Measurements from ENCODE around the gene FGF7. TPM values are rescaled to one million over a fixed set of nuclear protein-coding genes. Genes with fewer than 3 reads are reported as not detected.
"Not testable (repeated sequence)": the region's sequence is repeated elsewhere in the genome, so short reads cannot be mapped to it uniquely, and the experiment has no call there.

Gene FGF7
- total RNA-seq = 5.7 to 8.7 TPM (median 7.9 TPM) in 3 replicates

DNA sequence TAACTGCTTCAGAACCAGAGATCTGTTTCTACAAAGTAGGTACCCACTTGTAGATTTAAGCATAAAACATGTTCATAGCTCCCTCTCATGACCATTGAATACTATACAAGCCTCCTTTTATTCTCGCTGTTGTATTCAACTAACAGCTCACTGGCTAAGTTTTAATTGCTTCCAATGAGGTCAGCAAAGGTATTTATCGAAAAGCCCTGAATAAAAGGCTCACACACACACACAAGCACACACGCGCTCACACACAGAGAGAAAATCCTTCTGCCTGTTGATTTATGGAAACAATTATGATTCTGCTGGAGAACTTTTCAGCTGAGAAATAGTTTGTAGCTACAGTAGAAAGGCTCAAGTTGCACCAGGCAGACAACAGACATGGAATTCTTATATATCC lies at the start of gene FGF7:
Gene FGF7, plus strand, starts transcription at position 222 of the 400 bp plus-strand sequence. CDS start 1,056 bp downstream, outside the sequence.
- H3K4me1 Mint-ChIP-seq = peaks cover 10% of the 10 kb centered on the region
- peaks cover 3% of the 10 kb centered on the region for H3K9me3 Mint-ChIP-seq
- no peak for DNase-seq (ENCODE audit: low spot score in 2 of 2, unreplicated experiment in 2 of 2)

DNA sequence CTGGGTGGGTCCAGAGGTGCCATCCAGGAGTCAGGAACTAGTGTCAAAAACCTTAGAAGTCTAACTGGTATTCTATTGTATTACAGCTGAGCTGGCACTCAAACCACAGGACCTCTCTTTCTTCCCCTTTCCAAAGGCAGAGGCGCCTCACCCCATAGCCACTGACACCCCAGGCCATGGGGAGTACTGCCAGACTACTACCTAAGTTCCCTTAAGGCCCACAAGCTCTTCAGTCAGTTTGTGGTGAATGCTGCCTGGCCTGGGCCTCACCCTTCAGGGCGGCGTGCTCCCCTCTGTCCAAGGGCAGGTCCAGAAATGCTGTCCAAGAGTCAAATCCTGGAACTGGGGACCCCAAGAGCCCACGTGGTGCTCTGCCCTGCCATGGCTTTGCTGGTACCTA lies 43.0 kb upstream of the FGF7 start:
- DNase-seq (ENCODE audit: low spot score in 2 of 2, unreplicated experiment in 2 of 2) = no peak

More for the DNA sequence above, at the start of gene FGF7:
- no peak within 1 kb of the TSS for H3K27ac Mint-ChIP-seq
- no peaks in the 10 kb centered on the region for H3K36me3 Mint-ChIP-seq
- TF ChIP-seq, protein P1, sequence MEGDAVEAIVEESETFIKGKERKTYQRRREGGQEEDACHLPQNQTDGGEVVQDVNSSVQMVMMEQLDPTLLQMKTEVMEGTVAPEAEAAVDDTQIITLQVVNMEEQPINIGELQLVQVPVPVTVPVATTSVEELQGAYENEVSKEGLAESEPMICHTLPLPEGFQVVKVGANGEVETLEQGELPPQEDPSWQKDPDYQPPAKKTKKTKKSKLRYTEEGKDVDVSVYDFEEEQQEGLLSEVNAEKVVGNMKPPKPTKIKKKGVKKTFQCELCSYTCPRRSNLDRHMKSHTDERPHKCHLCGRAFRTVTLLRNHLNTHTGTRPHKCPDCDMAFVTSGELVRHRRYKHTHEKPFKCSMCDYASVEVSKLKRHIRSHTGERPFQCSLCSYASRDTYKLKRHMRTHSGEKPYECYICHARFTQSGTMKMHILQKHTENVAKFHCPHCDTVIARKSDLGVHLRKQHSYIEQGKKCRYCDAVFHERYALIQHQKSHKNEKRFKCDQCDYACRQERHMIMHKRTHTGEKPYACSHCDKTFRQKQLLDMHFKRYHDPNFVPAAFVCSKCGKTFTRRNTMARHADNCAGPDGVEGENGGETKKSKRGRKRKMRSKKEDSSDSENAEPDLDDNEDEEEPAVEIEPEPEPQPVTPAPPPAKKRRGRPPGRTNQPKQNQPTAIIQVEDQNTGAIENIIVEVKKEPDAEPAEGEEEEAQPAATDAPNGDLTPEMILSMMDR (IDR thresholded peaks at IDR 0.05; ENCODE audit: unreplicated experiment) = no peak
- H3K4me3 Mint-ChIP-seq = no peak within 1 kb of the TSS
- H3K27me3 Mint-ChIP-seq (ENCODE audit: low read depth) = no peaks in the 10 kb centered on the region

GRCh38 chr15:49380912-49381311 lies 42.1 kb upstream of the FGF7 start:
- no peaks in the 10 kb centered on the region for H3K4me1 Mint-ChIP-seq
- no peaks in the 10 kb centered on the region for H3K36me3 Mint-ChIP-seq
- H3K4me3 Mint-ChIP-seq = no peak overlapping the region
- DNase-seq (ENCODE audit: low spot score in 2 of 2, unreplicated experiment in 2 of 2) = no peak
- TF ChIP-seq, protein P1 (IDR thresholded peaks at IDR 0.05; ENCODE audit: unreplicated experiment) = no peak
- peaks cover 8% of the 10 kb centered on the region for H3K9me3 Mint-ChIP-seq
- no peaks in the 10 kb centered on the region for H3K27me3 Mint-ChIP-seq (ENCODE audit: low read depth)
- no peak overlapping the region for H3K27ac Mint-ChIP-seq

More for the DNA sequence above, 43.0 kb upstream of the FGF7 start:
- no peaks in the 10 kb centered on the region for H3K27me3 Mint-ChIP-seq (ENCODE audit: low read depth)
- TF ChIP-seq, protein P1 (IDR thresholded peaks at IDR 0.05; ENCODE audit: unreplicated experiment) = no peak
- no peak overlapping the region for H3K27ac Mint-ChIP-seq
- H3K4me1 Mint-ChIP-seq = no peaks in the 10 kb centered on the region
- no peak overlapping the region for H3K4me3 Mint-ChIP-seq
- no peaks in the 10 kb centered on the region for H3K36me3 Mint-ChIP-seq
- peaks cover 8% of the 10 kb centered on the region for H3K9me3 Mint-ChIP-seq

DNA sequence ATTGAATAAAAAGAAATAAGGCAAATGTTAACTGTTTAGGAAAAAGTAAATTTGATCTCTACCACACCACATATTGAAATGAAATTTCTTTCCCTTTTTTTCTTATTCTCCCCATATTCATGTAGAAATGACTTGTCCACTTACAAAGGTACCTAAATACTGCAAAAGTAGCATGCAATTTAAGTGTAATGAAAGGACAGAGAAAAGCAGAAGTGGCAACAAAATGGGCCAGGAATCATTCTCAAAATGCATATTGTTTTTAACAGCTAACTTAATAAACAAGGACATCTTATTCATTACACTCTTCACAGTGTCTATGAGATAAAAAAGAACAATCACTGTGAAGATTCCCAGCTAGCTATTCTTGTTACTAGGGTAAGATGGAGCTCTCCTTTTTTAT lies 40.6 kb upstream of the FGF7 start:
- no peak overlapping the region for H3K4me3 Mint-ChIP-seq
- peaks cover 11% of the 10 kb centered on the region for H3K9me3 Mint-ChIP-seq
- no peaks in the 10 kb centered on the region for H3K4me1 Mint-ChIP-seq
- TF ChIP-seq, protein P1 (IDR thresholded peaks at IDR 0.05; ENCODE audit: unreplicated experiment) = no peak
- no peak overlapping the region for H3K27ac Mint-ChIP-seq
- DNase-seq (ENCODE audit: low spot score in 2 of 2, unreplicated experiment in 2 of 2) = no peak
- no peaks in the 10 kb centered on the region for H3K36me3 Mint-ChIP-seq
- no peaks in the 10 kb centered on the region for H3K27me3 Mint-ChIP-seq (ENCODE audit: low read depth)

GRCh38 chr15:49383266-49383665 lies 39.8 kb upstream of the FGF7 start:
- Mint-ChIP-seq H3K36me3 (no peaks in the 10 kb centered on the region), H3K4me1 (no peaks in the 10 kb centered on the region), H3K27me3 (ENCODE audit: low read depth) (no peaks in the 10 kb centered on the region), H3K4me3 (no peak overlapping the region), H3K9me3 (peaks cover 19% of the 10 kb centered on the region), H3K27ac (no peak overlapping the region)
- TF ChIP-seq, protein P1 (IDR thresholded peaks at IDR 0.05; ENCODE audit: unreplicated experiment) = no peak
- DNase-seq (ENCODE audit: low spot score in 2 of 2, unreplicated experiment in 2 of 2) = no peak

DNA sequence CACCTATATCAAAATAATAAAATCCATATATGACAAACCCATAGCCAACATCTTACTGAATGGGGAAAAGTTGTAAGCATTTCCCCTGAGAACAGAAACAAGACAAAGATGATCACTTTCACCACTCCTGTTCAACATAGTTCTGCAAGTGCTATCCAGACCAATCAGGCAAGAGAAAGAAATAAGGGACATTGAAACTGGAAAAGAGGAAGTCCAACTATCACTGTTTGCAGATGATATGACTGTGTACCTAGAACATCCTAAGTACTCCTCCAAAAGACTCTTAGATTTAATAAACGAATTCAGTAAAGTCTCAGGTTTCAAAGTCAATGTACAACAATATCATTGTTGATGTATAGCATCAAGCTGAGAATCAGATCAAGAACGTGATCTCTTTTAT lies 35.6 kb upstream of the FGF7 start:
- H3K27ac Mint-ChIP-seq = no peak overlapping the region
- no peak overlapping the region for H3K4me3 Mint-ChIP-seq
- no peaks in the 10 kb centered on the region for H3K4me1 Mint-ChIP-seq
- TF ChIP-seq, protein P1 (IDR thresholded peaks at IDR 0.05; ENCODE audit: unreplicated experiment) = no peak
- no peaks in the 10 kb centered on the region for H3K27me3 Mint-ChIP-seq (ENCODE audit: low read depth)
- DNase-seq (ENCODE audit: low spot score in 2 of 2, unreplicated experiment in 2 of 2) = no peak
- peaks cover 24% of the 10 kb centered on the region for H3K9me3 Mint-ChIP-seq
- H3K36me3 Mint-ChIP-seq = no peaks in the 10 kb centered on the region

- H3K27me3 Mint-ChIP-seq (ENCODE audit: low read depth); H3K36me3 Mint-ChIP-seq; DNase-seq (ENCODE audit: low spot score in 2 of 2, unreplicated experiment in 2 of 2): not testable (repeated sequence)
These were observed 20.3 kb upstream of the FGF7 start for GRCh38 chr15:49402515-49403296.

More at GRCh38 chr15:49402515-49403296, 20.3 kb upstream of the FGF7 start:
- H3K4me3 Mint-ChIP-seq, H3K27ac Mint-ChIP-seq, H3K4me1 Mint-ChIP-seq: not testable (repeated sequence)
- H3K9me3 Mint-ChIP-seq = peaks cover 23% of the 10 kb centered on the region
